Smooth muscle cell (in vitro differentiated cells): ENCODE data around the gene B4GALNT3. TPM values are rescaled to one million over a fixed set of nuclear protein-coding genes. Genes with fewer than 3 reads are reported as not detected.

Experiments used
- DNase-seq: peaks from one replicate; lab custom pipeline; 2025; ENCODE audit not compliant: unreplicated experiment; lab: John Stamatoyannopoulos, UW
- H2AFZ ChIP-seq: fragments of 200-600 bp; sonication (generic); 2 replicates; pipeline ENCODE4 v1.6.0; 2016; ENCODE audit warnings: antibody characterized with exemption, low read depth, mild to moderate bottlenecking
- H3F3A ChIP-seq: fragments of 200-600 bp; sonication (generic); 2 replicates; pipeline ENCODE4 v1.6.0; 2017; ENCODE audit warnings: antibody characterized with exemption, low read depth
- H3K27ac ChIP-seq: fragments of 200-600 bp; sonication (generic); 2 replicates; pipeline ENCODE4 v1.5.1; 2016; ENCODE audit warnings: low read depth, mild to moderate bottlenecking
- H3K27me3 ChIP-seq: fragments of 200-600 bp; sonication (generic); 2 replicates; pipeline ENCODE4 v1.6.1; 2016; ENCODE audit warnings: low read depth, mild to moderate bottlenecking
- H3K36me3 ChIP-seq: fragments of 200-600 bp; sonication (generic); 2 replicates; pipeline ENCODE4 v1.5.1; 2016; ENCODE audit warnings: low read depth
- H3K4me1 ChIP-seq: fragments of 200-600 bp; sonication (generic); 2 replicates; pipeline ENCODE4 v1.5.1; 2016; ENCODE audit warnings: low read depth
- H3K4me2 ChIP-seq: fragments of 200-600 bp; sonication (generic); 2 replicates; pipeline ENCODE4 v1.6.0; 2016; ENCODE audit warnings: mild to moderate bottlenecking
- H3K4me3 ChIP-seq: fragments of 200-600 bp; sonication (generic); 2 replicates; pipeline ENCODE4 v1.5.1; 2016; ENCODE audit warnings: mild to moderate bottlenecking
- H3K79me2 ChIP-seq: fragments of 200-600 bp; sonication (generic); 2 replicates; pipeline ENCODE4 v1.6.0; 2016; ENCODE audit warnings: low read depth, mild to moderate bottlenecking
- H3K9ac ChIP-seq: fragments of 200-600 bp; sonication (generic); 2 replicates; pipeline ENCODE4 v1.6.0; 2016; ENCODE audit warnings: low read depth
- H3K9me3 ChIP-seq: fragments of 200-600 bp; sonication (generic); replicated peaks from 2 replicates; pipeline ENCODE4 v1.5.1; 2016; ENCODE audit warnings: low read depth
- H4K20me1 ChIP-seq: fragments of 200-600 bp; sonication (generic); 2 replicates; pipeline ENCODE4 v1.6.0; 2016; ENCODE audit warnings: low read depth
- WGBS: methylation state at CpG from one replicate; pipeline ENCODE4 v1.1.7; 2016; ENCODE audit warnings: low lambda C conversion rate; 5-methylcytosine and 5-hydroxymethylcytosine counted together
- polyA plus RNA-seq: library from polyadenylated mRNA; unstranded; fragments of >200 nt; fragmentation: Nextera tagmentation; extraction: Ambion mirVana; gene quantifications from 2 replicates; pipeline ENCODE4 v1.2.1, GENCODE V29; 2016
- total RNA-seq: library from RNA; depleted of rRNA; stranded (reverse); fragments of >200 nt; gene quantifications from 2 replicates; pipeline ENCODE4 v1.2.3, GENCODE V29; 2014
- TF ChIP-seq, protein P1 (sequence below): fragments of 200-600 bp; sonication (generic); IDR thresholded peaks from 2 replicates; pipeline ENCODE4 v1.5.1; 2017; ENCODE audit warnings: borderline replicate concordance, mild to moderate bottlenecking, antibody characterized with exemption; ENCODE audit not compliant: insufficient read depth, poor library complexity, severe bottlenecking

The B4GALNT3 gene
- total and polyA plus RNA-seq, 2 experiments from 2014 or later, result 5.1 to 5.7 TPM

DNA sequence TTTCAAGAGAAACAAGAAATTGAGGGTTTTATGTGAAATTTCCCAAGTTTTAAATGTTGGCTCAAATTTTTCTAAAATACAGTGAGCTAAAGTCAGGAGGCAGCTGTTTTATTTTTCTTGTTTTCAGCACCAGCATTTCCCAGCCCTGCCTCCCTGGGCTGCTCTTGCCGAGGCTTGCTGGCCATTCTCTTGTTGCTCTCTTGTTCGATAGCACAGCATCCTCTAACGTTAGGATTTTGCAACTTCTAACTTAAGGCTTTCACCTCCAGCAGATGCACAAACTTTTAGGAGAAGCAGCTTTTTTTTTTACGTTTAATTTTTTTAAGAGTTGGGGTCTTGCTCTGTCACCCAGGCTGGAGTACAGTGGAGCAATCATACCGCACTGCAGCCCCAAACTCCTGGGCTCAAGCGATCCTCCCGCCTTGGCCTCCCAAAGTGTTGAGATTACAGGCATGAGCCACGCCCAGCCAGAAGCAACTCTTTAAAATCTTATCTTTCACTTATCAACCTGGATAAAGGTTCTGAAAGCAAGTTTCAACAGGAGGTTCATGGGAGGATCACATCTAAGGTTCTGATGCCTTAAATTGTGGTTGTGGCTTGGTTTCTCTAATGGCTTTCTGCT is 40.2 kb downstream of the B4GALNT3 start:
- Histone ChIP-seq H3K4me1 (peaks cover 28% of the 10 kb centered on the region), H3K79me2 (no peaks in the 10 kb centered on the region), H3K4me3 (no peak overlapping the region), H2AFZ (no peak overlapping the region), H3K36me3 (no peaks in the 10 kb centered on the region), H3K27me3 (no peaks in the 10 kb centered on the region), H3K4me2 (no peak overlapping the region), H3K27ac (no peak overlapping the region), H3F3A (no peaks in the 10 kb centered on the region), H3K9me3 (no peaks in the 10 kb centered on the region), H3K9ac (no peak overlapping the region), H4K20me1 (no peaks in the 10 kb centered on the region)
- no peak for DNase-seq
- TF ChIP-seq, protein P1, sequence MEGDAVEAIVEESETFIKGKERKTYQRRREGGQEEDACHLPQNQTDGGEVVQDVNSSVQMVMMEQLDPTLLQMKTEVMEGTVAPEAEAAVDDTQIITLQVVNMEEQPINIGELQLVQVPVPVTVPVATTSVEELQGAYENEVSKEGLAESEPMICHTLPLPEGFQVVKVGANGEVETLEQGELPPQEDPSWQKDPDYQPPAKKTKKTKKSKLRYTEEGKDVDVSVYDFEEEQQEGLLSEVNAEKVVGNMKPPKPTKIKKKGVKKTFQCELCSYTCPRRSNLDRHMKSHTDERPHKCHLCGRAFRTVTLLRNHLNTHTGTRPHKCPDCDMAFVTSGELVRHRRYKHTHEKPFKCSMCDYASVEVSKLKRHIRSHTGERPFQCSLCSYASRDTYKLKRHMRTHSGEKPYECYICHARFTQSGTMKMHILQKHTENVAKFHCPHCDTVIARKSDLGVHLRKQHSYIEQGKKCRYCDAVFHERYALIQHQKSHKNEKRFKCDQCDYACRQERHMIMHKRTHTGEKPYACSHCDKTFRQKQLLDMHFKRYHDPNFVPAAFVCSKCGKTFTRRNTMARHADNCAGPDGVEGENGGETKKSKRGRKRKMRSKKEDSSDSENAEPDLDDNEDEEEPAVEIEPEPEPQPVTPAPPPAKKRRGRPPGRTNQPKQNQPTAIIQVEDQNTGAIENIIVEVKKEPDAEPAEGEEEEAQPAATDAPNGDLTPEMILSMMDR, result no peak
- WGBS, result 89% methylated on average over 8 of the region's 8 CpGs

DNA sequence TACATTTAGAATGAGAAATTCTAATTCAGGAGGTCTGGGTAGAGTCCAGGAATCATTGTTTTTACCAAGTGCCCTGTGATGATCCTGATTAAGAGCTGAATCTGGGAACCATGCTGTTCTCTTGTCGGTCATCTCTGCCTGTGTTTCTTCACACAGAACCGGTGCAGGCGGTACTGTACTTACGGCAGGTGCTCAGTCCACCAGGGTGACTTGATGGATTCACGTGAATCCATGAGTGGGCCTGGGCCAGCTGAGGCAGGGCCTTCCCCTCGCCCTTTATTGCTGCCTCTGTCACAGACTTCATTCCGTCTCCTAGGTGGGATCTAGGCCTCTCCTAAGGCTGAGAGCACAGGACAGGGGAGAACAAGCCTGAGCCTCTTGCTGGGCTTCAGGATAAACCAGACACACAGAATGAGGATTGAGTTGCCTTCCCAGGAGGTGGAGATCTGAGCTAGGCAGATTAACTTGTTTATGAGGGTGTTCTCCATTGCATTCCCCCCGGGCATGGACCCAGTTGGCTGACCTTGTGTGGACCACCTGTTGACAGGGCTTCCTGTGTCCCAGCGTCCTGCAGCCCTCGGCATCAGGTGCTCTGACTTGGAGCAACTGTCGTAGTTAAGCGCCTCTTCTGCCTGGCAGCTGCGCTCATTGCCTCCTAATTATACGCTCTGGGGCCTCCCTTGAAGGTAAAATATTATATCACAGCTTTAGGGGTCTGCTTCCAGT is 42.1 kb downstream of the B4GALNT3 start:
- Histone ChIP-seq H3K27me3 (no peaks in the 10 kb centered on the region), H3K9ac (no peak overlapping the region), H3F3A (no peaks in the 10 kb centered on the region), H3K79me2 (no peaks in the 10 kb centered on the region), H2AFZ (no peak overlapping the region), H4K20me1 (no peaks in the 10 kb centered on the region), H3K4me1 (peaks cover 25% of the 10 kb centered on the region), H3K36me3 (no peaks in the 10 kb centered on the region), H3K4me3 (no peak overlapping the region), H3K9me3 (no peaks in the 10 kb centered on the region), H3K27ac (no peak overlapping the region), H3K4me2 (no peak overlapping the region)
- TF ChIP-seq, protein P1, result no peak
- WGBS, result 86% methylated on average over 14 of the region's 14 CpGs
- DNase-seq, result no peak

DNA sequence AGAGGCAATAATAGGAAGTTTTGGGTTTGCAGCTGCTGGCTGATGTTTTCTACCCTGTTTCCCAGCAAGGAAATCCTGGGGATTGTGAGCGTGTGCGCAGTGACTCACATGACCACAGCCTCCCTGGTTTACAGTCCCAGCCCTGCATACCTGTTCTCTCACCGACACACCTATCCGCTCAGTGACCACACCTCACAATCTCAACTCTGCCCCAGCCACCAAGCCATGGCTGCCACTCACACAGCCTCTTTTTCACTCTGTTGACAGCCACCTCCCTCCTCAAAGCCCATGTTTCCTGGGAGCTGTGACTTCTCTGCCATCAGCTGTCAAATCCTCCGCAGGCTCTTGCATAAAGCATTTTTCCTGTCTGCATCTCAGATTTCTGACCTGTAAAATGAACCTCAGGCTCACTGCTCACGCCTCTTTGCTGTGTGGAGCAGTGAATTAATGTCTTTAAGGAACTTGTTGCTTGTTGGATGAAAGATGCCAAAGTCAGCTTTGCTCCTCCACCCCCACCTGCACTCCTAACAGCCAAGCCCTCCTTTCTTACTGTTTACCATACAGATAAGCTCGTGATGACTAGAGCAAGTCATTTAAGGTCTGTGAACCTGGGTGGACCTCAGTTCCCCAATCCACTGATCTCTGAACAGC is 43.5 kb downstream of the B4GALNT3 start:
- no peak for DNase-seq
- H3K27ac ChIP-seq, result peak overlapping the region; percentile 37
- H3K4me2 ChIP-seq, result peak overlapping the region; percentile 28

More for the DNA sequence above, 43.5 kb downstream of the B4GALNT3 start:
- H3F3A ChIP-seq, result no peaks in the 10 kb centered on the region
- no peaks in the 10 kb centered on the region for H4K20me1 ChIP-seq
- TF ChIP-seq, protein P1, result no peak
- no peak overlapping the region for H3K9ac ChIP-seq
- no peak overlapping the region for H3K4me3 ChIP-seq
- peaks cover 11% of the 10 kb centered on the region for H3K4me1 ChIP-seq
- no peak overlapping the region for H2AFZ ChIP-seq
- 29% methylated on average over 7 of the region's 7 CpGs for WGBS
- no peaks in the 10 kb centered on the region for H3K9me3 ChIP-seq
- no peaks in the 10 kb centered on the region for H3K36me3 ChIP-seq
- H3K27me3 ChIP-seq, result no peaks in the 10 kb centered on the region
- no peaks in the 10 kb centered on the region for H3K79me2 ChIP-seq
